Keratinocyte (primary cell): ENCODE data around the gene BMP3. TPM values are rescaled to one million over a fixed set of nuclear protein-coding genes. Genes with fewer than 3 reads are reported as not detected.
A peak's percentile ranks its signal among the peaks of the same experiment; 100 is the strongest.

ENCODE experiments used
- DNase-seq: peaks from one replicate; pipeline ENCODE4 v3.0.0-alpha.2; 2011; ENCODE audit warnings: low read depth, missing footprints, low spot score
- FAIRE-seq: peaks from 2 replicates; lab custom pipeline; 2011; peaks lifted over from hg19 to GRCh38; lab: Jason Lieb, UNC
- H2AFZ ChIP-seq: 2 replicates; pipeline ENCODE4 v1.6.0; 2012; ENCODE audit warnings: low read length, control low read depth, inconsistent platforms; ENCODE audit not compliant: control insufficient read depth
- H3K27ac ChIP-seq: 2 replicates; pipeline ENCODE4 v1.5.1; 2011; ENCODE audit warnings: low read length; ENCODE audit not compliant: control insufficient read depth, insufficient read depth
- H3K27me3 ChIP-seq: 3 replicates; pipeline ENCODE4 v1.6.0; 2011; ENCODE audit warnings: low read length; ENCODE audit not compliant: control insufficient read depth, insufficient read depth; ENCODE audit errors: extremely low read depth
- H3K36me3 ChIP-seq, 2 experiments: 2 replicates in 1 of 2; 3 replicates in 1 of 2; pipeline ENCODE4 v1.5.1; 2011; ENCODE audit warnings: low read length in 2 of 2, mild to moderate bottlenecking in 1 of 2; ENCODE audit not compliant: control insufficient read depth in 2 of 2, insufficient read depth in 2 of 2; ENCODE audit errors: extremely low read depth in 1 of 2
- H3K4me1 ChIP-seq: 3 replicates; pipeline ENCODE4 v1.5.1; 2011; ENCODE audit warnings: low read length; ENCODE audit not compliant: control insufficient read depth, insufficient read depth; ENCODE audit errors: extremely low read depth
- H3K4me2 ChIP-seq: 3 replicates; pipeline ENCODE4 v1.6.0; 2011; ENCODE audit warnings: low read depth, low read length; ENCODE audit not compliant: control insufficient read depth, insufficient read depth; ENCODE audit errors: extremely low read depth
- H3K4me3 ChIP-seq, 3 experiments: fragments of 200-600 bp in 1 of 3; sonication (generic) in 1 of 3; 2 replicates in 2 of 3; 3 replicates in 1 of 3; pipeline ENCODE4 v1.5.1; 2011 to 2016; ENCODE audit warnings: low read length in 3 of 3, mild to moderate bottlenecking in 3 of 3, control low read depth in 2 of 3, inconsistent platforms in 1 of 3, low read depth in 1 of 3, mixed read lengths in 1 of 3, mixed run types in 1 of 3, moderate library complexity in 1 of 3; ENCODE audit not compliant: control insufficient read depth in 2 of 3, insufficient read depth in 2 of 3; ENCODE audit errors: extremely low read depth in 1 of 3
- H3K79me2 ChIP-seq: 2 replicates; pipeline ENCODE4 v1.6.0; 2012; ENCODE audit warnings: low read length; ENCODE audit not compliant: control insufficient read depth, insufficient read depth
- H3K9ac ChIP-seq: 3 replicates; pipeline ENCODE4 v1.6.0; 2011; ENCODE audit warnings: low read length; ENCODE audit not compliant: control insufficient read depth, insufficient read depth; ENCODE audit errors: extremely low read depth
- H3K9me1 ChIP-seq: 3 replicates; pipeline ENCODE4 v1.6.0; 2011; ENCODE audit warnings: low read length; ENCODE audit not compliant: control insufficient read depth, insufficient read depth; ENCODE audit errors: extremely low read depth
- H3K9me3 ChIP-seq: 2 replicates; pipeline ENCODE4 v1.5.1; 2012; ENCODE audit warnings: low read depth, low read length; ENCODE audit not compliant: control insufficient read depth
- H4K20me1 ChIP-seq: 3 replicates; pipeline ENCODE4 v1.6.0; 2011; ENCODE audit warnings: low read length; ENCODE audit not compliant: control insufficient read depth, insufficient read depth; ENCODE audit errors: extremely low read depth
- EZH2 ChIP-seq: IDR thresholded peaks from one replicate; pipeline ENCODE4 v1.6.1; 2012; ENCODE audit warnings: inconsistent platforms, mild to moderate bottlenecking, low read length, moderate library complexity
- dilution Hi-C: fragments of 300-500 bp; cut with MboI; formaldehyde crosslinking; loops from one replicate; pipeline ENCODE4 v1.7.0; 2020; ENCODE audit warnings: low sequenced_read_pairs; ENCODE audit not compliant: extremely low pct_ligation_motif_present
- polyA plus RNA-seq, 5 experiments: library from polyadenylated mRNA; depleted of rRNA in 3 of 5; stranded (reverse) in 3 of 5; stranded (forward) in 1 of 5; unstranded in 1 of 5; fragments of >200 nt; gene quantifications; 1 replicate in 1 of 5; 2 replicates in 3 of 5; 3 replicates in 1 of 5; pipeline versions ENCODE4 v1.2.1 to v1.2.3, GENCODE V29; 2011 to 2012; ENCODE audit warnings: missing spikeins in 2 of 5, low read depth in 1 of 5, low replicate concordance in 1 of 5
- TF ChIP-seq, protein P1 (sequence below), 3 experiments: IDR thresholded peaks in 1 of 3; conservative IDR thresholded peaks in 1 of 3; optimal IDR thresholded peaks in 1 of 3; 2 replicates in 2 of 3; 3 replicates in 1 of 3; pipeline versions ENCODE3 to v1.5.1; 2011; ENCODE audit warnings: low read length in 3 of 3, mild to moderate bottlenecking in 3 of 3, moderate library complexity in 2 of 3, control low read depth in 1 of 3, inconsistent platforms in 1 of 3; ENCODE audit not compliant: insufficient read depth in 2 of 3; ENCODE audit errors: extremely low read depth in 1 of 3

Gene BMP3
- polyA plus RNA-seq, 1 donor (not counting 4 experiments of a cell fraction or from before 2014, with no cell fraction given), result not detected

DNA sequence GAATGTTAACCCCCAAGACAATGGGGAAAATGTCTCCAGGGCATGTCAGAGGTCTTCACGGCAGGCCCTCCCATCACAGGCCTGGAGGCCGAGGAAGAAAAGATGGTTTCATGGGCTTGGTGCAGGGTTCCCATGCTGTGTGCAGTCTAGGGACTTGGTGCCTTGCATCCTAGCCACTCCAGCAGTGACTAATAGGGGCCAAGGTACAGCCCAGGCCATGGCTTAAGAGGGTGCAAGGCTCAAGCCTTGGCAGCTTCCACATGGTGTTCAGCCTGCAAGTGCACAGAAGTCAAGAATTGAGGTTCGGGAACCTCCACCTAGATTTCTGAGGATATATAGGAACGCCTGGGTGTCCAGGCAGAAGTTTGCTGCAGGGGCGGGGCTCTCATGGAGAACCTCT lies 50.6 kb downstream of the BMP3 start:
- Histone ChIP-seq H3K4me2 (no peak overlapping the region), H3K4me3 (no peak overlapping the region), H2AFZ (no peak overlapping the region), H3K36me3 (no peaks in the 10 kb centered on the region), H3K9me3 (no peaks in the 10 kb centered on the region), H3K79me2 (no peaks in the 10 kb centered on the region), H3K9me1 (no peaks in the 10 kb centered on the region), H3K27me3 (no peaks in the 10 kb centered on the region), H3K9ac (no peak overlapping the region), H4K20me1 (no peaks in the 10 kb centered on the region), H3K4me1 (no peaks in the 10 kb centered on the region), H3K27ac (no peak overlapping the region)
- no peak for TF ChIP-seq EZH2
- TF ChIP-seq, protein P1, sequence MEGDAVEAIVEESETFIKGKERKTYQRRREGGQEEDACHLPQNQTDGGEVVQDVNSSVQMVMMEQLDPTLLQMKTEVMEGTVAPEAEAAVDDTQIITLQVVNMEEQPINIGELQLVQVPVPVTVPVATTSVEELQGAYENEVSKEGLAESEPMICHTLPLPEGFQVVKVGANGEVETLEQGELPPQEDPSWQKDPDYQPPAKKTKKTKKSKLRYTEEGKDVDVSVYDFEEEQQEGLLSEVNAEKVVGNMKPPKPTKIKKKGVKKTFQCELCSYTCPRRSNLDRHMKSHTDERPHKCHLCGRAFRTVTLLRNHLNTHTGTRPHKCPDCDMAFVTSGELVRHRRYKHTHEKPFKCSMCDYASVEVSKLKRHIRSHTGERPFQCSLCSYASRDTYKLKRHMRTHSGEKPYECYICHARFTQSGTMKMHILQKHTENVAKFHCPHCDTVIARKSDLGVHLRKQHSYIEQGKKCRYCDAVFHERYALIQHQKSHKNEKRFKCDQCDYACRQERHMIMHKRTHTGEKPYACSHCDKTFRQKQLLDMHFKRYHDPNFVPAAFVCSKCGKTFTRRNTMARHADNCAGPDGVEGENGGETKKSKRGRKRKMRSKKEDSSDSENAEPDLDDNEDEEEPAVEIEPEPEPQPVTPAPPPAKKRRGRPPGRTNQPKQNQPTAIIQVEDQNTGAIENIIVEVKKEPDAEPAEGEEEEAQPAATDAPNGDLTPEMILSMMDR (optimal IDR thresholded peaks at IDR 0.05 in 1 of 3, IDR thresholded peaks at IDR 0.05 in 1 of 3, conservative IDR thresholded peaks at IDR 0.05 in 1 of 3; ENCODE audit: extremely low read depth in 1 of 3, insufficient read depth in 2 of 3, low read length in 3 of 3), result no peak
- dilution Hi-C loops, result no loop called here
- FAIRE-seq (no peak), DNase-seq (no peak)

DNA sequence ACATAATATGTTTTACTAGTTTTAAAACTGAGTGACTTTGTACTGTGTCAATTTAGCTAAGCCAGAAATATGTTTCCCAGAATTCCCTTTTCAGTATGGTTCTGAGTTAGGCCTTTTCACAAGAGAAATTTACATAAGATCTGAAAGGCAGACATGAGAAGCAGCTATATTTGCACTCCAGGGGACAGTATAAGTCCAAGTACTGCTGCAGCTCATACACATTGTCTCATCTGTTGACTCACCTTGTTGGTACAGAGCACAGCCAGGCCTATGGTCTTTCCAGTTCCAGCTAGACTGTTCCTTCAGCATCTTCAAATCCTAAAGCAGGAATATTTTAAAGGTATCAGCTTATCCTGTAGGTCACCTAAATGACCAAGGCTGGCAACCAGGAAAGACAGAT lies 53.5 kb downstream of the BMP3 start:
- no peak for FAIRE-seq
- Histone ChIP-seq H3K27me3 (no peaks in the 10 kb centered on the region), H3K79me2 (no peaks in the 10 kb centered on the region), H4K20me1 (no peaks in the 10 kb centered on the region), H3K9me1 (no peaks in the 10 kb centered on the region), H3K36me3 (no peaks in the 10 kb centered on the region), H3K4me2 (no peak overlapping the region), H3K4me3 (no peak overlapping the region), H3K9me3 (no peaks in the 10 kb centered on the region), H3K9ac (no peak overlapping the region), H3K4me1 (no peaks in the 10 kb centered on the region), H3K27ac (no peak overlapping the region), H2AFZ (no peak overlapping the region)
- dilution Hi-C loops, result no loop called here
- TF ChIP-seq EZH2, result no peak
- TF ChIP-seq, protein P1 (optimal IDR thresholded peaks at IDR 0.05 in 1 of 3, IDR thresholded peaks at IDR 0.05 in 1 of 3, conservative IDR thresholded peaks at IDR 0.05 in 1 of 3; ENCODE audit: extremely low read depth in 1 of 3, insufficient read depth in 2 of 3, low read length in 3 of 3), result peak; percentile 42 to 82 (median 56)
- no peak for DNase-seq
